Activated CD4-positive, CD25-positive, alpha-beta regulatory T cell treated with anti-CD3 and anti-CD28 coated beads, Interleukin-2, amount 50 U/mL, for 24 hours (primary cell): ENCODE results near the gene CCDC142.
"Not testable (repeated sequence)": the region's sequence is repeated elsewhere in the genome, so short reads cannot be mapped to it uniquely, and the experiment has no call there.

Experiments
- ATAC-seq, 2 donors: fragments of 150-1000 bp; cut with Tn5 transposase; one replicate each; pipeline ENCODE4 v1.10.0; 2021; ENCODE audit warnings: mild to moderate bottlenecking in 1 of 2, moderate library complexity in 1 of 2

CCDC142 gene

GRCh38 chr2:74498500-74499266 is 15.9 kb upstream of the CCDC142 start:
- ATAC-seq, result peak; percentile 59 to 72

- peak in 1 of 2 donors; percentile 29 for ATAC-seq
Measured at GRCh38 chr2:74497777-74498499, 15.1 kb upstream of the CCDC142 start.

DNA sequence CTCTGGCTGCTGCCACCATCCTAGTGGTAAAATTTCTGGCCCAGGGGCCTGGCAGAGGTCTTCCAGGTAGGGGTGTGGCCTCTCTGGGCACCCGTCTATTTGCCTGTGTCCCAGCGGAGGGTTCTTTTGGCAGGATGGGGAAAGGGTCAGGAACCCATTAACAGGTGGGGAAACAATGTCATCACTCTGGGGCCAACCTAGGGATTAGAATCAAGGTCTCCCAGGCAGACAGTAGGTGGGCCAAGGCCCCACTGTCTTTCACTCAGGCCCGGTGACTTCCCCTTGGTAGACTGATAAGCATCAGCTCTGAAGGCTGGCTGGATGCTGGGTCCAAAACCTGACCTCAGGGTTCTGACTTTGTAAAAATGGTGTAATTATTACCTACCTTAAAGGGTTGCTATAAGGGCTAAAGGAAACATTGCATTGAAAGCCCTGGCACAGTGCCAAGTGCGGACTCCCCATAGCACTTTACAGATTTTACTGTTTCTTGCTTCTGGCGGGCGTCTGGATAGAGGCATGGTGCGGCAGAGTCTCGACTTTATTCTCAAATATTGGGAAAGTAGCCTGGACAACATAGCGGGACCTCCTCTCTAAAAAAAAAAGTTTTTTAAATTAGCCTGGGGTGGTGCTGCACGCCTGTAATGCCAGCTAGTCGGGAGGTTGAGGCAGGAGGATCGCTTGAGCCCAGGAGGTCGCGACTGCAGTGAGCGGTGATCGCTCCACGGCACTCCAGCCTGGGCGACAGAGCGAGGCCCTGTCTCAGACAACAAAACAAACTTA is 14.4 kb upstream of the CCDC142 start:
- no peak for ATAC-seq

GRCh38 chr2:74495440-74495839 is 12.6 kb upstream of the CCDC142 start:
- ATAC-seq, result no peak

DNA sequence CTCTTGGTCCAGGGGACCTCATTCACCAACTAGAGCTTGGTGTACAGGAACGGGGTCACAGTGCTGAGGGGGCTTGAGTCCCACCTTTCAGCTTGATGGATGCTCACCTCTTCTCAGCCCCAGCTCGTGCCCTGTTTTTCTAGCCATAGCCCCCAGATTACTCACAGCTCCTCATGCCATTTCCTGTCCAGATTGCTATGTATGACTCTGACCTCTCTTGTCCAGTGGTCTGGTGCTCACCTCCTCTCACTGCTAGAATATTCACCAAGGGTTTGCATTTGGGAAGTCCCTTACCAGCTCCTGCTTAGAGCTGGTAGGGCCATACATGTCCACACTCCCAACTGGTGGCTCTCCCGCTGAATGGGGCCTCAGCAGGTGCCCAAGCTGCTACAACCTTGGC is 10.7 kb upstream of the CCDC142 start:
- no peak for ATAC-seq

DNA sequence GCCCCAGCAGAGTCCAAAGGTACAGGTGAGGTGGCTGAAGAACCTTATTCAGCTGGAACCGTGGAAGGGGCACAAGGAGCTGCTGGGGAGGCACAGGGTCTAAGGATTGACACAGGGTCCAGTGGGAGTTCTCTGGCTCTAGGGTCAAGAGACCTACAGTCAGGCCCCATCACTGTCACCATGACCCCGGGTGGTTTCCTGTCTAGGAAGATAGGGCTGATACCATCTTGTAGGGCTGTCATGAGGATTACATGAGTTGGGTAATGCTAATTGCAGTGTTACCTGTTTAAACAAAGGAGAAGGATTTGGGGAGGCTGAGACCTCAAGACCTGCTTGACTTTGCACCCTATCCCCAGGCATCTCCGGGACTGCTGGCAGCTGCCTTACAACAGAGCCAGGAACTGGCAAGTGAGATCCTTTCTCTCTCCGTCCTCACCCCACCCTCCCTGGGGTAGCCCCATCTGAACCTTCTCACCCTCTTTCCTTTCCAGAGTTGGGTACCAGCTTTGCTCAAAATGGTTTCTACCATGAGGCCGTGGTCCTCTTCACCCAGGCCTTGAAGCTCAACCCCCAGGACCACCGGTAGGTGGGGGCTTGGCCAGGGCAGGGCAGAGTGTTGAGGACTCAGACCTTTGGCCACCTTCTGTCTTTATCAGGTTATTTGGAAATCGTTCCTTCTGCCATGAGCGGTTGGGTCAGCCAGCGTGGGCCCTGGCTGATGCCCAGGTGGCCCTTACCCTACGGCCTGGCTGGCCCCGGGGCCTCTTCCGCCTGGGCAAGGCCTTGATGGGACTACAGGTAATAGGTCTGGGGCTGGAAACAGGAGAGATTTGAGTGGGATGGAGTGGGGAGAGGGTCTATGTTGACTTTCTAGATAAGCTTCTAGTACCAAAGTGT is 9.1 kb upstream of the CCDC142 start:
- no peak for ATAC-seq

DNA sequence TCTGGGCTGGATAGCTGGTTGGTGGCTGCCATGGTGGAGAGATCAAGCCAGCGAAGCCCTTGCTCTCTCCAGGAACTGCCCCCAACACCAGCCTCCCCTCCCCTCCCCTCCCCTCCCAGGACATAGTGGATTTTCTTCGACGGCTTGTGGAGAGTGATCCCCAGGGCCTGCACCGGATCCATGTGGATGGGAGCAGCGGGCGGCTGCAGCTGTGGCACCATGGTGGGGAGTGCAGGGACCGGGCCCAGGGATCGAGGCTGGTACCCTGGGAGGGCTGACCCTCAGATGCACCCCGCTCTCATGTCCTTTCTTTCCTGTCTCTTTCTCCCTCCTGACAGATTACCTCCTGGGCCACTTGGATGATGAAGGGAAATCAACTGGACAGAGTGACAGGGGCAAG is 7.1 kb upstream of the CCDC142 start:
- no peak for ATAC-seq

GRCh38 chr2:74488643-74489481 is 6.1 kb upstream of the CCDC142 start:
- ATAC-seq, result no peak

DNA sequence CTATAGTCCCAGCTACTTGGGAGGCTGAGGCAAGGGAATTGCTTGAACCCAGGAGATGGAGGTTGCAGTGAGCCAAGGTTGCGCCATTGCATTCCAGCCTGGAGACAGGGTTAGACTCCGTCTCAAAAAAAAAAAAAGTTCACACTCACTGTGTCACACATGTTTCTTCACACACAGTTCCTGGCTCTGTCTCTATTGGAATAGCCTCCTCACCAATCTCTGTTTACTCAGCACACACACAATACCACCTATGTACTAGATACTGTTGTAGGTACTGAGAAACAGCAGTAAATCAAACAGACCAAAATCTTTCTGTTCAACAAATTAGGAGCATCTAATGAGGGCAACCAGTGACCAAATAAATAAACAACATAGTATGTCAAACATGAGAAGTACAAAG is 3.3 kb upstream of the CCDC142 start:
- no peak for ATAC-seq

DNA sequence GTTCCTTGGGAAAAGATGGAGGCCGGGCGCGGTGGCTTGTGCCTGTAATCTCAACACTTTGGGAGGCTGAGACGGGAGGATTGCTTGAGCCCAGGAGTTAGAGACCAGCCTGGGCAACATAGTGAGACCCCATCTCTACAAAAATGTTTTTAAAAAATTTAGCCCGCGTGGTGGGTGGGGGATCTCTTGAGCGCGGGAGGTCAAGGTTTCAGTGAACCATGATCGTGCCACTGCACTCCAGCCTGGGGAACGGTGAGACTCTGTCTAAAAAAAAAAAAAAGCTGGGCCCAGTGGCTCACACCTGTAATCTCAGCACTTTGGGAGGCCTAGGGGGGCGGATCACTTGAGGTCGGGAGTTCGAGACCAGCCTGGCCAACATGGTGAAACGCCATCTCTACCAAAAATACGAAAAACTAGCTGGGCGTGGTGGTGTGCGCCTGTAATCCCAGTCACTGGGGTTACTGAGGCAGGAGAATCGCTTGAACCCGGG is 922 bp upstream of the CCDC142 start:
- ATAC-seq, result not testable (repeated sequence)

GRCh38 chr2:74481961-74482800 is 617 bp downstream of the CCDC142 start:
- ATAC-seq, result peak; percentile 47 to 49

DNA sequence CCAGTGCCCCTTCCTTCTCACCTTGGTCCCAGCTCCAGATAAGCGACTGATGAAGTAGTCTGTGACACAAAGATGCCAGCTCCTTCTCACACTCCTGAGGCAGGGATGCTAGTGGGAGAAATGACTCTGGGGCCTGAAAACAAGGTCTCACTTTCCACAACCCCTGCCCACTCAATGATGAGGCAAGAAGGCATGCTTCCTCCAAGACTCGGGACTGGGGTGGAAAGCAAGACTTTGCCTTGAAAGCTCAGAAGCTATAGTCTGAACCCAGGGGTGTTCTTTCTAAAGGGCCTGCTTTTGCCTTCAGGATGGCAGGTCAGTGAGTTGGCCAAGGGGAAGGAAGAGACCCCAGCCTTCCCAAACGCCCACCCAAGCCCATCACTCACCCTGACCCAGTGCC is 1.4 kb downstream of the CCDC142 start:
- no peak for ATAC-seq

GRCh38 chr2:74474899-74475298 is 7.9 kb downstream of the CCDC142 start:
- no peak for ATAC-seq

- no peak for ATAC-seq
Measured at GRCh38 chr2:74474481-74474880, 8.3 kb downstream of the CCDC142 start.

DNA sequence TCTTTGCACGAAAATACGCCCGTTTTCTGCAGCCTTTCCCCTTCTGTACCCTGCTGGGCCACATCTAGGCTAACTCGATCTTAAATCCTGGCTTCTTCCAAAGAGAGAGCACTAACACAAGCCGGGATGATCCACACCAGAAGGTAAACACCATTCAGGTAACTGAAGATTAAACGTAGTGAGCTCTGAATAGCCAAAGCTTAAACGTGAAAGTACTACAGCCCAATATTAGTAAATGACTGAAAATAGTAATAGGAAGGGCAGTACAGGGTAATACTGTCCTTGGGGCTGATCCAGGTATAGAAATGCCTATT is 9.9 kb downstream of the CCDC142 start:
- ATAC-seq, result no peak

DNA sequence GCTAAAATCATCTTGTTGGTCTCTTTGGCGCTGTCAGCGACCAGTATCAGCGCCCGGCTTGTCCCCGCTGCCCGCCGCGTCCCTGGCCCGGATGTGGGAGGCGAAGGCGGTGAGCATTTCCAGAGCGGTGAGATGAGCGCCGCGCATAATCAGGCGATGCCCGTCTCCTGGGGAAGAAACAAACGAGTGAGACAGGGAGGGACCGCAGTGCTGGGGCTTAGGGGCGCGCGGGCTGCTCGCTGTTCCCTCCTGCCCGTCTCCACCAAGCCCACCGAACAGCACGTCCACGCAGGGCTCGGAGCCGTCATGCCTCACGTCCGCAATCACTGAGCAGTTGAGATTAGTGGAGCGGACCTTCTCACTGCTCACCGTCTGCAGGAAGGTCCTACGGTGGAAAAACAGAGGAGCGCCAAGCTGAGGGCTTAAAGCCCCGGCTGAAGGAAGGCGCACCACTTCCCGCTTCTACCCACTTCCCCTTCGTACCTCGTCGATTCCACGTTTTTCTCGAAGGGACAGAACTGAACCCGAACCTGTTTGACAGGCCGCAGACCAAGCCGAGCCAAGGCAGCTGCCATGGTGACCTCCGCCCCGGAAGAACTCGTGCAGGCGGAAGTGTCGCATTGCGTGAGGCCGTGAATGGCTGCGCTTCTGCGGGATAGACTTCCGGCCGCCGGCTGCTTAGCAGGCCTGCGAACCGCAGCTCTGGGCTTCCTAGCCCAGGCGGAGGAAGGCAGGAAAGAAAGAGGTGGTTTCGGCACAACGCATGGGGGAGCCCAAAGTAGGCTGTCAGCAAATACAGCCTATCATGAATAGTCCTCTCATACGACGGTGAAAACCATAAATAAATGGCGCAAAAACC is 10.5 kb downstream of the CCDC142 start, which contains the start of gene MRPL53:
Gene MRPL53, minus strand, starts transcription at position 595 of the 859 bp plus-strand sequence. Its CDS starts 20 bp downstream, at position 575.
- peak; percentile 94 to 97 for ATAC-seq

- ATAC-seq, result peak in 1 of 2 donors; percentile 1
Measured at GRCh38 chr2:74471332-74472065, 11.3 kb downstream of the CCDC142 start.

DNA sequence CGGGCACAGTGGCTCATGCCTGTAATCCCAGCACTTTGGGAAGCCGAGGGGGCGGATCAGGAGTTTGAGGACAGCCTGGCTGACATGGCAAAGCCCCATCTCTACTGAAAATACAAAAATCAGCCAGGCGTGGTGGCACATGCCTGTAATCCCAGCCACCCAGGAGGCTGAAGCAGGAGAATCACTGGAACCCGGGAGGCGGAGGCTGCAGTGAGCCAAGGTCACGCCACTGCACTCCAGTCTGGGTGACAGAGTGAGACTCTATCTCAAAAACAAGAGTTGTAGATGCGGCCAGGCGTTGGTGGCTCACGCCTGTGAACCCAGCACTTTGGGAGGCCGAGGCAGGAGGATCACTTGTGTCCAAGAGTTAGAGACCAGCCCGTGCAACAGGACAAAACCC is 12.1 kb downstream of the CCDC142 start:
- ATAC-seq, result not testable (repeated sequence)

GRCh38 chr2:74464406-74464805 is 18.4 kb downstream of the CCDC142 start:
- ATAC-seq, result no peak
